Ovary (tissue), 3 donors: ENCODE data around the gene MAPKAPK5.

Experiments used
- CTCF ChIP-seq, 3 donors: fragments of 450-650 bp in 2 of 3; fragments of 200-600 bp in 1 of 3; IDR thresholded peaks; one replicate each; pipeline versions ENCODE4 v1.5.1 to v1.8.0; 2016 to 2022; ENCODE audit warnings: antibody characterized with exemption in 3 of 3, mild to moderate bottlenecking in 1 of 3
- EP300 ChIP-seq: sonication (generic); formaldehyde crosslinking; IDR thresholded peaks from one replicate; pipeline ENCODE4 v1.6.1; 2017; ENCODE audit warnings: antibody characterized with exemption
- POLR2A ChIP-seq: fragments of 450-650 bp; IDR thresholded peaks from one replicate; pipeline ENCODE4 v1.6.1; 2017; ENCODE audit warnings: antibody characterized with exemption, mild to moderate bottlenecking, moderate library complexity
- donor health status: DM: no; HTN: no; CAD: no.

- TF ChIP-seq CTCF (IDR thresholded peaks at IDR 0.05) (no peak), POLR2A (no peak), EP300 (no peak)
Measured at GRCh38 chr12:111819191-111820158, 22.6 kb upstream of the MAPKAPK5 start.
